Activated effector memory CD4-positive, alpha-beta T cell treated with anti-CD3 and anti-CD28 coated beads, Interleukin-2, amount 50 U/mL, for 16 hours (primary cell): ENCODE measurements around the gene HMOX2.
A peak's percentile ranks its signal among the peaks of the same experiment; 100 is the strongest.

Experiments used
- DNase-seq: peaks from one replicate; pipeline ENCODE4 v3.0.0-alpha.2; 2020

HMOX2 gene

GRCh38 chr16:4505356-4506147, 29.4 kb downstream of the HMOX2 start:
- peak; percentile 87 for DNase-seq

GRCh38 chr16:4506450-4506849, 30.3 kb downstream of the HMOX2 start:
- DNase-seq = peak; percentile 78

GRCh38 chr16:4507588-4508345, 31.6 kb downstream of the HMOX2 start:
- DNase-seq = no peak

GRCh38 chr16:4508806-4509205, 32.6 kb downstream of the HMOX2 start:
- no peak for DNase-seq

GRCh38 chr16:4509420-4509819, 33.2 kb downstream of the HMOX2 start:
- DNase-seq = no peak

GRCh38 chr16:4510131-4510530, 33.9 kb downstream of the HMOX2 start:
- no peak for DNase-seq

GRCh38 chr16:4510747-4511426, 34.7 kb downstream of the HMOX2 start:
- no peak for DNase-seq

GRCh38 chr16:4511441-4512082, 35.4 kb downstream of the HMOX2 start:
- DNase-seq = no peak

GRCh38 chr16:4512473-4512872, 36.3 kb downstream of the HMOX2 start:
- DNase-seq = no peak

- no peak for DNase-seq
These were observed 37.1 kb downstream of the HMOX2 start for GRCh38 chr16:4513086-4513860.

GRCh38 chr16:4513881-4514280, 37.7 kb downstream of the HMOX2 start:
- no peak for DNase-seq

GRCh38 chr16:4514606-4515005, 38.4 kb downstream of the HMOX2 start:
- DNase-seq = no peak

GRCh38 chr16:4515611-4516233, 39.5 kb downstream of the HMOX2 start:
- no peak for DNase-seq

- no peak for DNase-seq
These were observed 41.8 kb downstream of the HMOX2 start for GRCh38 chr16:4517812-4518680.

GRCh38 chr16:4519274-4520058, 43.3 kb downstream of the HMOX2 start:
- no peak for DNase-seq

- no peak for DNase-seq
These were observed 44.7 kb downstream of the HMOX2 start for GRCh38 chr16:4520913-4521312.

- no peak for DNase-seq
These were observed 45.9 kb downstream of the HMOX2 start for GRCh38 chr16:4522051-4522581.

- no peak for DNase-seq
These were observed 47.5 kb downstream of the HMOX2 start for GRCh38 chr16:4523686-4524085.

- DNase-seq = no peak
These were observed 48.4 kb downstream of the HMOX2 start for GRCh38 chr16:4524571-4524970.

GRCh38 chr16:4525069-4525468, 48.9 kb downstream of the HMOX2 start:
- DNase-seq = no peak
